ENCODE results near the gene AHDC1. TPM values are rescaled to one million over a fixed set of nuclear protein-coding genes. Genes with fewer than 3 reads are reported as not detected.
A peak's percentile ranks its signal among the peaks of the same experiment; 100 is the strongest.

The AHDC1 gene
- polyA plus RNA-seq, 1 experiment = 3.0 TPM

GRCh38 chr1:27589441-27589840 lies 14.5 kb downstream of the AHDC1 start:
- no peak for TF ChIP-seq CTCF (IDR thresholded peaks at IDR 0.05; ENCODE audit: low read depth, low read length)
- H3K4me3 ChIP-seq (ENCODE audit: low read depth, low read length) = no peak overlapping the region
- ChIA-PET CTCF (interaction anchor here (3.6 kb wide), 1 partner anchor 33 kb away, joined by 19 read pairs; no protein-coding TSS in a partner anchor), POLR2A (interaction anchor here (0.6 kb wide), 2 partner anchors 15 to 29 kb away, joined by 4 read pairs; partner anchors contain the start of gene AHDC1)
- no peaks in the 10 kb centered on the region for H3K27me3 ChIP-seq (ENCODE audit: control insufficient read depth, insufficient read depth, low read length)
- DNase-seq (ENCODE audit: low read depth, low spot score) = no peak
- H3K9me3 ChIP-seq (ENCODE audit: control insufficient read depth, insufficient read depth, low read length) = no peaks in the 10 kb centered on the region; the same call in 1 of the 2 replicates
- H3K27ac ChIP-seq (ENCODE audit: low read depth, low read length) = peak overlapping the region; percentile 39

- no peak for TF ChIP-seq CTCF (IDR thresholded peaks at IDR 0.05; ENCODE audit: low read depth, low read length)
- CTCF ChIA-PET = no interaction called here
These were observed 15.4 kb downstream of the AHDC1 start for GRCh38 chr1:27588256-27589232.

DNA sequence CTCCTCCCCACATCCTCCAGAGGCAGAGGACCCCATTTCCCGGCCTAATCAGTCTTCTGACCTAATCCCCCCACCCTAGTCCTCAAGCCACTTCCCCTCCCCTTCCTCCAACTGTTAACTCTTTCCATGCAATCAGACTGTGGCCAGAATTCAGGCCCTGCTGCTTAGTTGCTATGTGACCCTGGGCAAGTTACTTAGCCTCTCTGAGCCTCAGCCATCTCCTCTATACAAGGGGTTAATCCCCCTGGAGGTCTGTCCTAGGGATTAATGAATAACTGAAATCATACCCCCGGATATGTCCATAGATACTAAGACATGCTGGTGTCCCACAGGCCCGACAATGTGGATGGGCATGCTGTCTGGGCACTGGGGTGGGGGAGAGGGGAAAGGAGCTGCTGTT lies 18.3 kb downstream of the AHDC1 start:
- ChIA-PET POLR2A (no interaction called here), CTCF (interaction anchor here (5.9 kb wide), 1 partner anchor 29 kb away, joined by 46 read pairs; no protein-coding TSS in a partner anchor)
- no peak for TF ChIP-seq CTCF (IDR thresholded peaks at IDR 0.05; ENCODE audit: low read depth, low read length)

More at GRCh38 chr1:27588256-27589232, 15.4 kb downstream of the AHDC1 start:
- POLR2A ChIA-PET = no interaction called here
- no peaks in the 10 kb centered on the region; the same call in 1 of the 2 replicates for H3K9me3 ChIP-seq (ENCODE audit: control insufficient read depth, insufficient read depth, low read length)
- H3K27ac ChIP-seq (ENCODE audit: low read depth, low read length) = peak overlapping the region; percentile 39
- no peak overlapping the region for H3K4me3 ChIP-seq (ENCODE audit: low read depth, low read length)
- no peaks in the 10 kb centered on the region for H3K27me3 ChIP-seq (ENCODE audit: control insufficient read depth, insufficient read depth, low read length)
- DNase-seq (ENCODE audit: low read depth, low spot score) = no peak

DNA sequence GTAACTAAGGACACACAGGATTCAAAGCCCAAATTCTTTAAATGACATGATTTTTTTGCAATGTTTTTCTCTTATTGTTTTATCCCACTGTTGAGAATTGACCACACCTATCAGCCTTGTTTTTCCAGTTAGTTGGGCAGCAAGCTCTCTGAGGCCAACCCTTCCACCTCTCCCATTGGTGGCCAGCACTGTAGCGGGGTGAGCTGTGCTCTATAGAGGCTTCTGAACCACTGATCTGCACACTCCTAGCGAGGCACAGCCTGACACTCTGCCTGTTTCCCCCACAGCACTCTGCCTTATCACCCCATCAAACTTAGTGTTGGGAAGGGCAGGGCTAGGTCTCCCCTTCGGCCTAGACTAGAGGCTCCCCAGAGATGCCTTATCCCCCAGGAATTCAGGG lies 19.5 kb downstream of the AHDC1 start:
- POLR2A ChIA-PET = no interaction called here

More for the DNA sequence above, 18.3 kb downstream of the AHDC1 start:
- Histone ChIP-seq H3K27ac (ENCODE audit: low read depth, low read length) (no peak overlapping the region), H3K4me3 (ENCODE audit: low read depth, low read length) (no peak overlapping the region), H3K27me3 (ENCODE audit: control insufficient read depth, insufficient read depth, low read length) (no peaks in the 10 kb centered on the region), H3K9me3 (ENCODE audit: control insufficient read depth, insufficient read depth, low read length) (no peaks in the 10 kb centered on the region)
- DNase-seq (ENCODE audit: low read depth, low spot score) = no peak

More for the DNA sequence above, 19.5 kb downstream of the AHDC1 start:
- Histone ChIP-seq H3K27me3 (ENCODE audit: control insufficient read depth, insufficient read depth, low read length) (no peaks in the 10 kb centered on the region), H3K9me3 (ENCODE audit: control insufficient read depth, insufficient read depth, low read length) (no peaks in the 10 kb centered on the region), H3K27ac (ENCODE audit: low read depth, low read length) (no peak overlapping the region), H3K4me3 (ENCODE audit: low read depth, low read length) (no peak overlapping the region)
- TF ChIP-seq CTCF (IDR thresholded peaks at IDR 0.05; ENCODE audit: low read depth, low read length) = no peak
- no peak for DNase-seq (ENCODE audit: low read depth, low spot score)
- CTCF ChIA-PET = interaction anchor here (1.1 to 5.9 kb wide), 6 partner anchors 16 to 168 kb away, joined by 3 to 46 read pairs (median 3); partner anchors contain the start of gene IFI6
